ENCODE data around the gene LRRC32.

The LRRC32 gene

GRCh38 chr11:76691655-76692054 is 21.1 kb upstream of the LRRC32 start:
- Histone ChIP-seq H3K9me3 (ENCODE audit: control insufficient read depth, insufficient read depth, low read length) (no peaks in the 10 kb centered on the region), H3K36me3 (ENCODE audit: insufficient read depth, low read length) (no peaks in the 10 kb centered on the region), H3K9ac (ENCODE audit: low read depth, low read length) (no peak overlapping the region), H3K4me1 (ENCODE audit: insufficient read depth, low read length) (no peaks in the 10 kb centered on the region)

GRCh38 chr11:76690736-76691135 is 20.2 kb upstream of the LRRC32 start:
- H3K36me3 ChIP-seq (ENCODE audit: insufficient read depth, low read length) = no peaks in the 10 kb centered on the region
- H3K4me1 ChIP-seq (ENCODE audit: insufficient read depth, low read length) = 0 out of 2 replicates have a peak, but pooled peaks cover 2% of the 10 kb centered on the region
- H3K9me3 ChIP-seq (ENCODE audit: control insufficient read depth, insufficient read depth, low read length) = no peaks in the 10 kb centered on the region
- H3K9ac ChIP-seq (ENCODE audit: low read depth, low read length) = no peak overlapping the region

- H3K9ac ChIP-seq (ENCODE audit: low read depth, low read length) = no peak overlapping the region
- H3K9me3 ChIP-seq (ENCODE audit: control insufficient read depth, insufficient read depth, low read length) = no peaks in the 10 kb centered on the region
- 0 out of 2 replicates have a peak, but pooled peaks cover 2% of the 10 kb centered on the region for H3K4me1 ChIP-seq (ENCODE audit: insufficient read depth, low read length)
- H3K36me3 ChIP-seq (ENCODE audit: insufficient read depth, low read length) = no peaks in the 10 kb centered on the region
Measured at GRCh38 chr11:76689313-76690260, 19.0 kb upstream of the LRRC32 start.

- Histone ChIP-seq H3K36me3 (ENCODE audit: insufficient read depth, low read length) (no peaks in the 10 kb centered on the region), H3K9ac (ENCODE audit: low read depth, low read length) (no peak overlapping the region), H3K4me1 (ENCODE audit: insufficient read depth, low read length) (0 out of 2 replicates have a peak, but pooled peaks cover 2% of the 10 kb centered on the region), H3K9me3 (ENCODE audit: control insufficient read depth, insufficient read depth, low read length) (no peaks in the 10 kb centered on the region)
Measured at GRCh38 chr11:76688146-76688545, 17.6 kb upstream of the LRRC32 start.

- Histone ChIP-seq H3K9ac (ENCODE audit: low read depth, low read length) (no peak overlapping the region), H3K36me3 (ENCODE audit: insufficient read depth, low read length) (no peaks in the 10 kb centered on the region), H3K9me3 (ENCODE audit: control insufficient read depth, insufficient read depth, low read length) (no peaks in the 10 kb centered on the region), H3K4me1 (ENCODE audit: insufficient read depth, low read length) (0 out of 2 replicates have a peak, but pooled peaks cover 2% of the 10 kb centered on the region)
Measured at GRCh38 chr11:76686261-76687079, 15.9 kb upstream of the LRRC32 start.

GRCh38 chr11:76685831-76686230 is 15.3 kb upstream of the LRRC32 start:
- H3K4me1 ChIP-seq (ENCODE audit: insufficient read depth, low read length) = 0 out of 2 replicates have a peak, but pooled peaks cover 2% of the 10 kb centered on the region
- H3K9ac ChIP-seq (ENCODE audit: low read depth, low read length) = no peak overlapping the region
- no peaks in the 10 kb centered on the region for H3K36me3 ChIP-seq (ENCODE audit: insufficient read depth, low read length)
- H3K9me3 ChIP-seq (ENCODE audit: control insufficient read depth, insufficient read depth, low read length) = no peaks in the 10 kb centered on the region

- no peaks in the 10 kb centered on the region for H3K36me3 ChIP-seq (ENCODE audit: insufficient read depth, low read length)
- H3K9me3 ChIP-seq (ENCODE audit: control insufficient read depth, insufficient read depth, low read length) = no peaks in the 10 kb centered on the region
- H3K4me1 ChIP-seq (ENCODE audit: insufficient read depth, low read length) = 0 out of 2 replicates have a peak, but pooled peaks cover 2% of the 10 kb centered on the region
- no peak overlapping the region for H3K9ac ChIP-seq (ENCODE audit: low read depth, low read length)
Measured at GRCh38 chr11:76685237-76685636, 14.7 kb upstream of the LRRC32 start.

- Histone ChIP-seq H3K36me3 (ENCODE audit: insufficient read depth, low read length) (no peaks in the 10 kb centered on the region), H3K9ac (ENCODE audit: low read depth, low read length) (no peak overlapping the region), H3K9me3 (ENCODE audit: control insufficient read depth, insufficient read depth, low read length) (no peaks in the 10 kb centered on the region), H3K4me1 (ENCODE audit: insufficient read depth, low read length) (0 out of 2 replicates have a peak, but pooled peaks cover 2% of the 10 kb centered on the region)
Measured at GRCh38 chr11:76684516-76684915, 14.0 kb upstream of the LRRC32 start.

- Histone ChIP-seq H3K9me3 (ENCODE audit: control insufficient read depth, insufficient read depth, low read length) (no peaks in the 10 kb centered on the region), H3K9ac (ENCODE audit: low read depth, low read length) (no peak overlapping the region), H3K4me1 (ENCODE audit: insufficient read depth, low read length) (0 out of 2 replicates have a peak, but pooled peaks cover 2% of the 10 kb centered on the region), H3K36me3 (ENCODE audit: insufficient read depth, low read length) (no peaks in the 10 kb centered on the region)
Measured at GRCh38 chr11:76683161-76684095, 12.9 kb upstream of the LRRC32 start.

GRCh38 chr11:76682684-76683083 is 12.1 kb upstream of the LRRC32 start:
- H3K4me1 ChIP-seq (ENCODE audit: insufficient read depth, low read length) = 0 out of 2 replicates have a peak, but pooled peaks cover 2% of the 10 kb centered on the region
- H3K36me3 ChIP-seq (ENCODE audit: insufficient read depth, low read length) = no peaks in the 10 kb centered on the region
- no peak overlapping the region for H3K9ac ChIP-seq (ENCODE audit: low read depth, low read length)
- no peaks in the 10 kb centered on the region for H3K9me3 ChIP-seq (ENCODE audit: control insufficient read depth, insufficient read depth, low read length)

GRCh38 chr11:76682106-76682505 is 11.6 kb upstream of the LRRC32 start:
- Histone ChIP-seq H3K9me3 (ENCODE audit: control insufficient read depth, insufficient read depth, low read length) (no peaks in the 10 kb centered on the region), H3K4me1 (ENCODE audit: insufficient read depth, low read length) (0 out of 2 replicates have a peak, but pooled peaks cover 2% of the 10 kb centered on the region), H3K9ac (ENCODE audit: low read depth, low read length) (no peak overlapping the region), H3K36me3 (ENCODE audit: insufficient read depth, low read length) (no peaks in the 10 kb centered on the region)

GRCh38 chr11:76680518-76681425 is 10.2 kb upstream of the LRRC32 start:
- H3K9me3 ChIP-seq (ENCODE audit: control insufficient read depth, insufficient read depth, low read length) = no peaks in the 10 kb centered on the region
- no peaks in the 10 kb centered on the region for H3K36me3 ChIP-seq (ENCODE audit: insufficient read depth, low read length)
- no peak overlapping the region for H3K9ac ChIP-seq (ENCODE audit: low read depth, low read length)
- 0 out of 2 replicates have a peak, but pooled peaks cover under 1% of the 10 kb centered on the region for H3K4me1 ChIP-seq (ENCODE audit: insufficient read depth, low read length)

- no peaks in the 10 kb centered on the region; the same call in 1 of the 2 replicates for H3K4me1 ChIP-seq (ENCODE audit: insufficient read depth, low read length)
- H3K36me3 ChIP-seq (ENCODE audit: insufficient read depth, low read length) = no peaks in the 10 kb centered on the region
- H3K9me3 ChIP-seq (ENCODE audit: control insufficient read depth, insufficient read depth, low read length) = no peaks in the 10 kb centered on the region
- no peak overlapping the region for H3K9ac ChIP-seq (ENCODE audit: low read depth, low read length)
Measured at GRCh38 chr11:76678321-76678720, 7.8 kb upstream of the LRRC32 start.

Measured in ES-I3 (cell line).